ENCODE measurements around the gene RAB13.

DNA sequence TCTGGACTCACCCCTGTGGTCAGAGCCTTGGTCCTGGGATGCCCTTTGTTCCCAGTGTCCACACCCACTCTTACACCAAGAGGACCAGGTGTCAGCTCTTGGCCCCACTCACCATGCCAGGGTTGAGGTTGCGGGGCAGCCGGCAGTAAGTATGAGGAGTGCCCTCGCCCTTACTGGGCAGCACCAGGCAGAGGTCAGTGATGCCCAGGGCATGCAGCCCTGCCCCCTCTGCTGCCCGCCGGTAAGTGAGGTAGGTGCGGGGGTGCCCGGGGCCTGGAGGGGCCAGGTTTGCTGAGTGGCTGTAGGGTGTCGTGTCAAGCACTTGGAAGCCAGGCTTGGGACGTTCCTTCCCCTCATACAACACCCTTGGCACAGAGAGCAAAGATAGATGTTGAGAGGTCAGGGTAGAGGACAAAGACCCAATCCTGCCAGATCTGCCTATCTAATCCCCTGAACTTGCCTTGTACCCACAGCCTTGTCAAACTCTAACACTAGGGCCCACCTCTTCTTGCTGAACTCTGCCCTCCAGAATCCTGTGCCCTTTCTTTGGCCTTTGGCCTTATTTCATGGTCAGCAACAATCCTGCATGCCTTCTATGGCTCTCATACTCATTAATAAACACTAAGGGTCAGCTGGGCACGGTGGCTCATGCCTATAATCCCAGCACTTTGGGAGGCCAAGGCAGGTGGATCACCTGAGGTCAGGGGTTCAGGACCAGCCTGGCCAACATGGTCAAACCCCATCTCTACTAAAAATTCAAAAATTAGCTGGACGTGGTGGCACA lies 43.2 kb downstream of the RAB13 start:
- TF ChIP-seq, protein P1, sequence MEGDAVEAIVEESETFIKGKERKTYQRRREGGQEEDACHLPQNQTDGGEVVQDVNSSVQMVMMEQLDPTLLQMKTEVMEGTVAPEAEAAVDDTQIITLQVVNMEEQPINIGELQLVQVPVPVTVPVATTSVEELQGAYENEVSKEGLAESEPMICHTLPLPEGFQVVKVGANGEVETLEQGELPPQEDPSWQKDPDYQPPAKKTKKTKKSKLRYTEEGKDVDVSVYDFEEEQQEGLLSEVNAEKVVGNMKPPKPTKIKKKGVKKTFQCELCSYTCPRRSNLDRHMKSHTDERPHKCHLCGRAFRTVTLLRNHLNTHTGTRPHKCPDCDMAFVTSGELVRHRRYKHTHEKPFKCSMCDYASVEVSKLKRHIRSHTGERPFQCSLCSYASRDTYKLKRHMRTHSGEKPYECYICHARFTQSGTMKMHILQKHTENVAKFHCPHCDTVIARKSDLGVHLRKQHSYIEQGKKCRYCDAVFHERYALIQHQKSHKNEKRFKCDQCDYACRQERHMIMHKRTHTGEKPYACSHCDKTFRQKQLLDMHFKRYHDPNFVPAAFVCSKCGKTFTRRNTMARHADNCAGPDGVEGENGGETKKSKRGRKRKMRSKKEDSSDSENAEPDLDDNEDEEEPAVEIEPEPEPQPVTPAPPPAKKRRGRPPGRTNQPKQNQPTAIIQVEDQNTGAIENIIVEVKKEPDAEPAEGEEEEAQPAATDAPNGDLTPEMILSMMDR (IDR thresholded peaks at IDR 0.05; ENCODE audit: low read length) = no peak
- no peak for TF ChIP-seq EZH2 (optimal IDR thresholded peaks at IDR 0.05; ENCODE audit: low read depth, low read length)
